GM06990 (cell line): Measurements from ENCODE around the gene DDX51.

Source experiments
- DNase-seq: peaks from one replicate; pipeline ENCODE4 v3.0.0-alpha.2; 2011; ENCODE audit not compliant: insufficient read length; ENCODE audit errors: extremely low read depth
- H3K27me3 ChIP-seq: replicated peaks from 2 replicates; pipeline ENCODE4 v1.6.0; 2011; ENCODE audit warnings: low read length; ENCODE audit not compliant: control insufficient read depth, insufficient read depth
- H3K36me3 ChIP-seq: 2 replicates; pipeline ENCODE4 v1.5.1; 2011; ENCODE audit warnings: low read length; ENCODE audit not compliant: control insufficient read depth, insufficient read depth
- H3K4me3 ChIP-seq: replicated peaks from 2 replicates; pipeline ENCODE4 v1.5.1; 2011; ENCODE audit warnings: low read depth, mild to moderate bottlenecking, control low read depth, low read length
- CTCF ChIP-seq: IDR thresholded peaks from 2 replicates; pipeline ENCODE4 v1.5.1; 2011; ENCODE audit warnings: low read length, control low read depth, mild to moderate bottlenecking, inconsistent platforms; ENCODE audit not compliant: insufficient read depth, poor library complexity, severe bottlenecking

DDX51 gene

GRCh38 chr12:132145334-132145733 lies 1.2 kb upstream of the DDX51 start:
- no peaks in the 10 kb centered on the region for H3K27me3 ChIP-seq
- TF ChIP-seq CTCF, result no peak
- peak overlapping the region; percentile 92 for H3K4me3 ChIP-seq
- peaks cover 26% of the 10 kb centered on the region for H3K36me3 ChIP-seq
- no peak for DNase-seq

GRCh38 chr12:132144810-132145168 lies 670 bp upstream of the DDX51 start:
- peak; percentile 4 for TF ChIP-seq CTCF
- Histone ChIP-seq H3K4me3 (peak overlapping the region; percentile 92), H3K27me3 (no peaks in the 10 kb centered on the region), H3K36me3 (peaks cover 31% of the 10 kb centered on the region)
- DNase-seq, result no peak

- H3K36me3 ChIP-seq, result peaks cover 38% of the 10 kb centered on the region
- peak overlapping the region; percentile 92 for H3K4me3 ChIP-seq
- TF ChIP-seq CTCF, result no peak
- no peaks in the 10 kb centered on the region for H3K27me3 ChIP-seq
- no peak for DNase-seq
Observed at GRCh38 chr12:132143336-132144071, 615 bp downstream of the DDX51 start.

- no peak for TF ChIP-seq CTCF
- H3K36me3 ChIP-seq, result peaks cover 37% of the 10 kb centered on the region
- no peaks in the 10 kb centered on the region for H3K27me3 ChIP-seq
- H3K4me3 ChIP-seq, result peak overlapping the region; percentile 92
- no peak for DNase-seq
Observed at GRCh38 chr12:132142679-132143335, 1.3 kb downstream of the DDX51 start.

GRCh38 chr12:132141976-132142678 lies 2.0 kb downstream of the DDX51 start:
- no peak for DNase-seq
- Histone ChIP-seq H3K4me3 (no peak overlapping the region), H3K36me3 (peaks cover 34% of the 10 kb centered on the region), H3K27me3 (no peaks in the 10 kb centered on the region)
- TF ChIP-seq CTCF, result no peak
